Left renal cortex interstitium (tissue), 4 donors: Measurements from ENCODE around the gene S1PR3. TPM values are rescaled to one million over a fixed set of nuclear protein-coding genes. Genes with fewer than 3 reads are reported as not detected.

Experiments
- DNase-seq, 4 donors: peaks; one replicate each; pipeline ENCODE4 v3.0.0-alpha.2; 2013; ENCODE audit warnings: low read depth in 4 of 4, low spot score in 2 of 4, missing footprints in 1 of 4
- polyA plus RNA-seq, 4 donors: library from polyadenylated mRNA; unstranded; fragments of 120-200 nt; gene quantifications; one replicate each; pipeline ENCODE4 v1.2.1, GENCODE V29; 2013; ENCODE audit not compliant: insufficient read length in 4 of 4

Gene S1PR3
- polyA plus RNA-seq, 4 donors = 48.0 to 70.5 (median 60.9) TPM

DNA sequence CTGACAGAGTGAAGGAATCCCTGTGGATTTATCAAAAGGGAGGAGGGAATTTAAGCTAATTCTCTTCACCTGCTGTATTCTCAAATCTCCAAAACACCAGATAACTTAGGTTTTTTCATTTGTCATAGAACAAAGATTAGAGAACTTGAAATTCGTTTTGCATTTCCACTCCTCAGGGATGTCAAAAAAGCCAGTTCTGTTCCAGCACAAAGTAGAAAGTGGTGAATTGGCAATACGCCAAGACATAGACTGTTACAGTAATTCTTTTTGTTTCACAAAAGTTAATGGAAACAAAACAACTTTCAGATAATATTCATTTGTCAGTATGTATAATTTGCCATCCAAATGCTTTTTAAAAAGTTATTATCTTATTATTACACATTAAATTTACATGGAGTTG lies 15.0 kb downstream of the S1PR3 start:
- DNase-seq = no peak

DNA sequence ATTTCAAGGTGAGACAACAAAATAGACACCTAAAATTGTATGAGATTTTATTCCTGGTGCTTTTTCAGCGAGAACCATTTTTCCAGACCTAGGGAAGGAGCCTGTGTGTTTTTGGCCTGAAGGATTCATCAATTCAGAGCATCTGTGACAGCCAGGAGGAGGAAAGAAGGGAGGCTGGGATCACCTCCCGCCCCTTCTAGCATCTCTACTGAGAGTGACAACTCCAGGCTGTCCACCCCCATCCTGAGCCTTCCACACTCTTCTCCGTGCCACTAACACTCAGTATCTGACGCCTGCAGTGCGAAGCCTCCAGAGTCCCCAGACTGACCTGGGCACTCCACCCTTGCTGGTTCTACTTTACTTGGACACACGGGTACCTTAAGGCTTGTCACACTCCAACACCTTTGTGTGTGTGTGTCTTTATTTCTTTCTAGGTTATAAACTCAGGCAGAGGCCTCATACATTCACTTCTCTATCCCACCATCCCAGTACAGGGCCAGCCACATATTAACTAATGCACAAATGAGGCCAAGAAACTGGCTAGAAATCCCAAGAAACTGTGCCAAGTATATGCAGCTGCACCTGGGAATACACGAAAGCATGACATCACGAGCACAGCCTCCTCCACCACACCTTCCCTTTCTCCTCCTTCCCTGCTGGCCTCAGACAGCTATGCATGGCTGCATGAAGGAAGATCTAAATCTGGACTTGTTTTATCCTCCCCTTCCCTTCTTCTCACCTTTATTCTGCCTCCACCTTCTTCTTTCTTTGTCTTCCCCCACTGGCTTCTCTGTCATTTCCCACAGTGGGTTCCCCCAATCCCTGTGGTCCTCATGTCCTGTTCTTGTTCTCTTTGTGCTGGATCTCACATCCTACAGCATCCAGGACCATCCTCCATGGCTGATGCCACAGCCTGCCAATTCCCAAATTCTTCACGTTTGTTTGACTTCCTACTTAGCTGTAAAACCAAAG lies 16.0 kb downstream of the S1PR3 start:
- no peak for DNase-seq

DNA sequence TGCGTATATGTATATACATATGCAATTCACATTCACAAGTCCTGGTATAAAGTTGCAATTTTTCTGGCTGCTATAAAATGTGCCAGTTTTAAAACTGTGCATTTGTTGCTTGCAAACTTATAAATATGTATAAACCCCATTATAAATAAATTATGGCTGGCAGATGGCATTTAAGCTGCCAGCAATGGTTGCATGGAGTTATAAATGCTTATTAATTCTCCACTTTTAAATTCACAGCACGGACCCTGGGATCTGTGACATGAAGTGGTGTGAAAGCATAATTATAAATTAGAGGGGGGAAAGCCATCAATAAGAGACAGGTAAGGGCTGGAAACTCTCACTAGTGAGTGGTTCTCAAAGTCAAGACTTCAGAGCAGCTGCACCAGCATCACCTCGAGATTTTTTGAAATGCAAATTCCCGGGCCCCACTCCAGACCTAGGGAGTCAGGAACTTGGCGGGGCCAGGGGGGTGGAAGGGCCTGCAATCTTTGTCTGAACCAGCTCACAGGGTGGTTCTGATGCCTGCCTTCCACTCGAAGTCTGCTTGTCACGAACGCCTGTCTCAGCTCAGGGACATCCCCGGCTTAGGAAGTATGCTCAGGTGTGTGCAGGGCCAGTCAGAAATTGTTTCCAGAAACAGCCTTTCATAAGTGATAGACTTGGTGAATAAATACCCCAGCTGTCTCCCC lies 16.9 kb downstream of the S1PR3 start:
- DNase-seq = no peak

DNA sequence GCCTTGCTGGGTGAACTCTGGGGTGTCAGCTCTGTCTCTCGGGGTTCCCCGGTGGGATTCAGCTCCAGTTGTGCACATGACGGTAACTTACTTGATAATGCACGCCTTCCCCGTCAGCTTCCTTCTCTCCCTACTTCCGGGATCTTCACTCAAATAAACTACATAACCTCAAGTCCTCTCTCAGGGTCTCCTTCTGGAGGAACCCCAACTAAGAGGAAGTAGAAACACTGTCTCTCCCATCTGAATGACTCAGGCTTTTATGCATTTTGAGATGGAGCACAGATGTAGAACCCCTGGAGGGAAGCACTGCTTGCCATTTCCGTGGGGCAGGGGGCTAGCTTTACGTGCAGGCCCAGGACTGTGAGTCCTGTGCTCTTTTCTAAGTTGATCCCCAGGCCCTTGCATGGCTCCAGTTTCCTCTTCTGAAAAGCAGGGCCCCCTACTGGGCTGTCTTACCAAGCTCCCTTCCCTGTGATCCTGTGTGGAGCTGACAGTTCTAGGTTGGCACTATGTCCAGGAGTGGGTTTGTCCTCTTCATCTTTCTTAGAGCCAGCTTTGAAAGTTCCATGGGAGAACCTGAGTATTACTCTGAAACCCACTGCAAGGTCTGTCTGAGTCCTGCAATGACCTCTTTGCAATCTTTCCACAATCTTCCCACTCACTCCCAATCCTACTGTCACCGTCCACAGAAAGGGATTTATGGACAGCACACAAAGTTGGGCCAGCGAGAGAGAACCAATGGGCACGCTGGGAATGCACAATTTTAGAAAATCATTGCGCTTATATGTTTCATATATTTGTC lies 17.7 kb downstream of the S1PR3 start:
- DNase-seq = no peak

DNA sequence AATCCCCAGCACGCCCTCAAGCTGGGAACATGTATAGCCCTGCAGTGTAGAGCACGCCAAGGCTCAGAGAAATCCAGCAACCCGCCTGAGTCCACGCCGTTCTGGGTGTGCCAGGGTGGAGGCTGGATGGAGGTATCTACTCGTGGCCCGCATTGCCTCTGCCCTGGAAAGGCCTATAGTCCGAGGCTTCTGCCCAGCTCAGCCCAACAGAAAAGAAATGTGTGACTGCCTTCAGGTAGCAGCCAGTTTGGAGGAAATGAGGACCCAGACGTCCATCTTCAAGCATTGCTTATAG lies 18.2 kb downstream of the S1PR3 start:
- no peak for DNase-seq

DNA sequence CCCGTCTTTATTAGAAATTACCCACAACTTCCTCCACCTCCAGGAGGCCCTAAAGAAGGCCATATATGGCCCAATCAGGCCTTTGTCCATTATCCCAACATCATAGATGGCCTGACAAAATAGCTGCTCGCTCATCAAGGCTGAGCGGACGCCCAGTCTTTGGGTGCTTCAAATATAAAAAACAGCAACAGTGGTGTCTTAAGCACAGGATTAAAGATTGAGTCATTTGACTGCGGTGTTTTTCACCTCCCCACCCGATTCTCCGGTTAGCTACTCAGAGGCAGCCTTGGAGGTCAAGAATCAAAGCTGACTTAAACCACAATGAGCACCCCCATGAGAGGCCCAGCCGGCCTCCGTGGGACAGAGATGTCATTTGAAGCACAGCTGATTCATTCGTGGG lies 18.8 kb downstream of the S1PR3 start:
- no peak for DNase-seq

DNA sequence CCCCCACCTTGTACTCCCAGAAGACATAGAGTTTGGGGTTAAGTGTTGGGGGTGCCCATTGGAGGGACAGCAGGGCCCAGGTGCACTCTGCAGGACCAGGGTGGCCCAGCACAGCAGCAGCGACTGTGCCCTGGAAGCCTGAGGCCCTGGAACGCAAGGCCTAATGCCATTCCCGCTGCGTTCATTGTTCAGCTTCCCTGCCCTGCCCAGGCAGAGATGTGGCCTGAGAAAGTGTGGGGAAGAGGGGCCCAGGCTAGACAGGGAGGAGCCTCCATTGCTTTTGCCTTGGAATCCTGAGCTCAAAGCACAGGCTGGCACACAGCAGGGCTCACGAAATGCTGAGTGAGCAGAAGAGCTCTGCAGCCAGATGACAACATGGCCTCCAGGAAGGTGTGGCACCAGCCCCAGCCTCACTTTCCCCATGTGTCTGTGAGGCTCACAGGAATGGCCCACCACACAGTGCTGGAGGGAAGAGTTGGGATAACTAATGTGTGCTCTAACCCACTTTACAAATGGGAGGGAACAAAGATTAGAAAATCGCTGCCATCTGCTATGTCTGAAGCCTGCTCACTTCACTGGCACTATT lies 19.4 kb downstream of the S1PR3 start:
- DNase-seq = no peak

DNA sequence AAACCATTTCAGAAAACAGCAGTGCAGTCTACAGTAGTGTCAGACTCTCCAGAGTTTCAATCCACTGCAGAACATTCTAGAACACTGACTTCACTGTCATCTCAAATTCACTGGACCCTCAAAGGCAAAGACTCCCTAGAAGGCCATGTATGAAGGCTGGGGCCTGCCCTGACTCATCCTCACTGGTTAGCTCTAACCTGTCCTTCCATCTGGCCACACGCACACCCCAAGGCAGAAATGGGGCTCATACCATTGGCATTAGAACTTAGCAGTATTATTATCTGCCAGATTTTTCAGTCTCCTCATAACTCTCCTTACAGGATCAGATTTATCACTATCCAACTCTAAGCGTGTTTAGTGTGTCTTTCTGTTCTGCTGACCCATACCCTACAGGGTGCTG lies 20.4 kb downstream of the S1PR3 start:
- DNase-seq = no peak

DNA sequence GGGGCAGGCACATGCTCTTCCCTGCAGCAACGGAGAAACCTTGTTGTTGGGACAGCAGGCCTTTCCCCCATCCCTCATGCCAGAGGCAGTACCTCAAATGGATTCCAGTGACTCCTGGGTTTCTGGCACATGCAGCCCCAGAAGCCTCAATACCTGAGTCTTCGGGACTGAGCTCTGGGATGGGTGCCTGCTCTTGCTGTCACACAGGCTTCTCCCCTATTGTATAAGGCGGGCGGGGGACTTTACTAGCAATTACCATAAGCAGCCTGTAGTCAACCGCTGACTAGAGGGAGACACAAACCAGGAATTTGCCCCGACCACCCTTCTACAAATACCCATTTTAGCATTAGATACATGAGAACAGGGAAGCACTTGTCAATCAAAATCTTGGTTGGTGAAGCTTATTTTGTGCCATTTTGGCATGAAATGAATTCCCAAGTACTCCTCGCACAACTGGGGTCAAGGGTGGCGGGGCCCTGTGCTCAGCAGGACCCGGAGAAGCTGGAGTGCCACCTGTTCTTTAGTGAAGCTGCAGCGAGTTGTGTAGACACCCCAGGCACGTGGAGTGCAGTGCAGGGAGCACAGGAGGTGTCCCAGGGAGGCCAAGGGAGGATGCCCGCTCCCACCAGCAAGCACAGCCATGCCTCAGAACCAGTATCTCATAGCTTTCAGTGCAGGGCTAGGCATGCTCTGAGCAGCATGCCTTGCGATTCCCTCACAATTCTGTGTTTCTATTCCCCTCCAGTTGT lies 21.2 kb downstream of the S1PR3 start:
- DNase-seq = no peak

DNA sequence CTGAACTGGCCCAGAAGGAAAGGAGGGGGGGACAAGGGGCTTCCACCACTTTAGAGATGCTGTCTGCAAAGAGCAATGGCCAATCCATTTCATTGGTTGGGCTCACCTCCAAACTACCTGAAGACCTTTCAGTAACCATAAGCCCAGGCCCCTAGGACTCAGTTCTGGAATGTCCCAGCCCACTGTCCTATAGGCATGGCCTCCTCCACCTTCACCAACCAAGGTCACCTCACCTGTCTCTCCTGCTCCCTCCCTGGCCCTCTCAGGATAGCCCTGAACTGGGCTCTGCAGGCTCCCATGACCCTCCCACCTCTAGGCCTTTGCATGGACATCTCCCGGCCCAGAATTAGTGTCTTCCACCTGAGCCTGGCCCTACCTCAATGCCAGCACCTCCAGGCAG lies 22.4 kb downstream of the S1PR3 start:
- DNase-seq = no peak

DNA sequence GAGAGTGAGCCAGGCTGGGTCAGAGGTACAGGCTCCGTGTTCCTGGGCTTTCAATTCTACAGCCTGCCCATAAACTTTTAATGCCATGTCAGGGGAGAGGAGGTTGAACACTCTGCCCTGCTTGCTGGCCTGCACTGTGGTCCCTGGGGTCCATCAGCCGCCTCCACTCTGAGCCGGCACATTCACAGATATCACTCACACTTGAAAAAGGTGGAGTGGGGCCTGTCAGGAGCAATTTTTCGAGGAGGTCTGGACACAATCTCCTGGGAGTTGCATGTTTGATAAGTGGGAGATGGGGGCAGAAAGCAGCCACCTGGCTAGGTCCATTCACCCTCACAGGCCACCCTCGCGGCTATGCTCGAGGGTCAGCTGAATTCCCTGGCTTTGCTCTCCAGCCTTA lies 22.9 kb downstream of the S1PR3 start:
- DNase-seq = no peak

DNA sequence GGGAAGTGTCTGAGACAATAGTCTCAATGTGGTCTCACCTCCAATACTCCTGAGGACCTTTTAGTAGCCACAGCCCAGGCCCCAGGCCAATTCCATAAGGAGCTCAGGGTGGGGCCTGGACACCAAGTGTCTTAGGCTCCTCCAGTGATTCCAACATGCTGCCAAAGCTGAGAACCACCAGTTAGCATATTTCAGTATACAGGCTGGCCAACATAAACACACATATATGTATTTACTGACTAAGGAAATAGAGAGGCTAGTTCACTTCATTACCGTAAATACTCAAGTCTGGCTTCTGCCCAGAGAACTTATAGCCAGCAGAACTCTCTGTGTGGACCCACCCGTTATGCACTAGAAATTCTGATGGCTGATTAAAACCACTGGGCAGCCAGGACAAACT lies 24.1 kb downstream of the S1PR3 start:
- no peak for DNase-seq

DNA sequence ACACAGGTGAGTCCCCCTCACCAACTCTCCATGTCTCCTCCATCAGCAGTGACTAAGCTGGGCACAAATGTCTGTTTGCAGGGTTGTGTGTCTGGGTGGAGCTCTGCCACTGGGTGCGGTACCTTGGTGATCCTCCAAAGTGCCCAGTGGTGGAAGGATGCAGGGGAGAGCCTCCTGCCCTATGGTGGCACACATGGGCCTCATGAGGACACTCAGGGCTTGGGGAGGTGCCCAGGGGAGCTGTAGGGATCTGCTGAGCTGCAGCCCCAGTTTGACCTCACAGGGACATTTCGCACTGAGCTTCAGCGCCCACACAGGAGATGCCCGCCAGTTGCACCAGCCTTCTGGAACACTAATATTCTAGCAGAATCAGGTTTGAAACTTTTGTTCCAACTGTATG lies 29.5 kb downstream of the S1PR3 start:
- no peak for DNase-seq

DNA sequence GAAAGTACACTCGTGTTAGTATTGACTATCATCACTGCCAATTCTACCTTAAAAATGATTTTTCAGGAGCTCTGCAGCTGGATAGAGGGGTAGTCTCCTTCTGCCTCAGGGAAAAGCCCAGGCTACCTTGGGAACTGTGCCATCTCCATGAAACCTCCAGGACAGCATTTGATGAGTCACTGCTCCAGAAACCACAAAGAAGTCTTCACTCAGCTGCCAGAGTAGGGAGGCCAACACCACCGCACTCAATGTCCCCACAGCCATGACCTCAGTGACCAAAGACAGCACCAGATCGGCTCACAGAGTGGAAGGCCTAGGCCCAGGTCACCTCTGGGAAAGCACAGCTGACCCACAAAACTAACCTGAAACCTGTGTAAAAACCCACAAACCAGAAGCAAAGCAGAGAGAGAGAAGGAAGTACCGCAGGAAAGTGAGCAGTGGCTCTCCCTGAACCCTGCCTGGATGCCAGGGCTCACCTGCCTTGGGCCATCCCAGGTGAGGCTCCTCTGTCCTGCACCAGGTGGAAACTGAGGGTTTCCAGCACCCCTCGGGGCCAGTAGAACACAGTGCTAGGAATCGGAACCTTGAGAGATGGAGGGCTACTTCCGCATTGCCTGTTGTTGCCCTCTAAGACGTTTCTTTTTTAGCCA lies 30.0 kb downstream of the S1PR3 start:
- no peak for DNase-seq

DNA sequence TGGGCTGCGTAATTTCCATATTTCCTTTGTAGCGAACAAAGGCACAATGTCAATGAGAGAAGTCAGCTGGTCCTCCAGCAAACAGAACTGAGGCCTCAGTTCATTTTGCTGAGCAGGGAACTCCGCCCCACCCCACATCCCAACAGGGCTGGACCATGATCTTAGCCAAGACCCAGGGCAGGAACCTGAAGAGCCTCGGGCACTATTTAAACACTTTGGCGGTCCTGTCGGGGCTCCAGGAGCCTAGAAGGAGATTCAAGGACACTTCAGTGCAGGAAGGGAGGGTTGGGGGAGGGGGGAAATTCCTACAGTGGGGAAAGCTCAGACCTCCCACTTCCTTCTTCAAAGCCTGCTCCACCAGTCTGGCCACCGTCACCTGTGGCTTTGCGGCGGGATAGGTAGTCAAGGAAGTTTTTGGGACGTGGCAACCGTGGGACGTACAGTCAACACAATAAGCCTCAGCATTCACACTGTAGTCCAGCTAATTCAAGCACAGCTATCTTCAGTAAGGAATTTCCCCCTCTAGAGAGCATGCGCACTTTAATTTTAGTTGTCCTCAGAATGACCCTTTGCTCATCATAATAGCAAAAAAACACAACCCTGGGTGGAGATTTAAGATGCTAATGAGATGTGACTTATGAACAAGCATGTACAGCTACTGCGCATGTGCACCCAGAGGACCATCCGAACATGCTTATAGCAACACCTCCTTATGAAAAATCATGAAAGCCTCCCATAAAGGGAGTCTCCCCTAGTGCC lies 30.9 kb downstream of the S1PR3 start:
- no peak for DNase-seq

DNA sequence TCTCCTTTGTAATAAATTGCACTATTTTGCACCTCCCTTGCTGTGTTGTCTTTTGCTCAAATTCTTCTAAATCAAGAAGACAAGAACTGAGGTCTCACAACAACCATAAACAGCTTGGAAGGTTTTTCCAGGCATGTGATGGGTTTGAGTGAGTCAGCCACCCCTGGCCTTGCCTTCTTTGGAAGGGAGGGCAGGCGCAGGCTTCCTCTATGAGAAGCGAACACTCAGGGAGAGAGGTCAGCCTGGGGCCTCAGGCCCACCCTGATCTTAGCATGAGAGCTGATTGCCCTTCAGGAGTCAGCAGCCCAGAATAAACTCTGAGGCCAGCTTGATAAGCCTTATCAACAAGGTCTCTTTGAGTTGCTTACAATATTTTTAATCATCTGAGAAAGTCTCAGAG lies 31.6 kb downstream of the S1PR3 start:
- no peak for DNase-seq

DNA sequence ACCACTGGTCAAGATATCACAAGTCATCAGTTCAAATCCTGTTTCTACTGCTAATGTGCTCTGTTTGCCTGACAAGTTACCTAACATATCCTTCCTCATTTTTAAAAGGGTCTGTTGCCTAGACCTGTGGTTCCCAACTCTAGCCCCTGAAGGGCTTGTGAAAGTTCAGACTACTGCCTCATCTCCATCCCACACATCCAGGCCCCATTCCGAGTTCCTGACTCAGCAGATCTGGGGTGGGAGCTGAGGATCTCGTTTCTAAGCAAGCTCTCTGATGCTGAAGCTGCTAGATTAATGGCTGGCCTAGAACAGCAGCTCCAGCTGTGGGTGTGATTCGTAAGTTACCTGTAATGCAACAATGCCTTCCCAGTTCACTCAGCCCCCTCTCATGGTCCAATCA lies 32.5 kb downstream of the S1PR3 start:
- no peak for DNase-seq

DNA sequence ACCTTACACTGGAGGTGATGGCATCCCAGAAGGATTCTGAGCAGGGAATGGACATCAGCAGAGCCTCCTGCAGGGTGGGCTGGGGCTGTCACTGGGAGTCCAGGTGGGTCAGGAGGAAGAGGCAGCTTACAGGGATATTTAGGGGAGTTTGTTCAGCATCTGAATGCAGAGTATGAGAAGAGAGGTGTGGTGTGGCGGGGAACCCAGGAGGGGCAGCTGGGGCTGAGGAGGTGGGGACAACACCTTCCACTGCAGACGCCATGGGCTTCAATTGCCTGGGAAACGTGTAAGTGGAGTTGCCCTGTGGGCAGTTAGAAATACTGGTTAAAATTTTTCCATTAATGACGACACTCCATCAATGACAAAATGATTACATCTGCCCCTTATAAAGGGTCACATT lies 33.5 kb downstream of the S1PR3 start:
- DNase-seq = no peak

DNA sequence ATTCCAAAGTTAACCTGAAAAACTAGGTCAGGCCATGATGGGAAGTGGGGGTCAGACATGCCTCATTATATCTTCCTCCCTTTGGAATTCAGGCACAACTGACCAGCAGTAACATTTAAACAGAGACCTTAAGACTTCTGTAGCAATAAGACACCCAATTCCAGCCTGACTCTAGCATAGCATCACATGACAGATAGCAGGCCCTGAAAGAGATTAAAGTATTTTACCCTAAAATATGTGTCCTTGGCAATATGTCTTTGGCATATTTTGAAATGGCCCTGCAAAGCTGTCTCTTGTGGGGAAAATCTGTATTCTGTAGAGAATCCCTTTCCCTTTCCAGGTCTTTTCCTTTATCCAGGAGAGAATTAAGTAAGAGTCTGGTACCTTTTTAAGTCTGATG lies 34.3 kb downstream of the S1PR3 start:
- DNase-seq = no peak
